Cerebellar cortex (tissue), 1 donor: ENCODE measurements around the gene FAM114A2.
"Not testable (repeated sequence)": the region's sequence is repeated elsewhere in the genome, so short reads cannot be mapped to it uniquely, and the experiment has no call there.

Experiments used
- DNase-seq: peaks from one replicate; pipeline ENCODE4 v3.0.0-alpha.2; 2015; ENCODE audit warnings: low spot score

FAM114A2 gene

DNA sequence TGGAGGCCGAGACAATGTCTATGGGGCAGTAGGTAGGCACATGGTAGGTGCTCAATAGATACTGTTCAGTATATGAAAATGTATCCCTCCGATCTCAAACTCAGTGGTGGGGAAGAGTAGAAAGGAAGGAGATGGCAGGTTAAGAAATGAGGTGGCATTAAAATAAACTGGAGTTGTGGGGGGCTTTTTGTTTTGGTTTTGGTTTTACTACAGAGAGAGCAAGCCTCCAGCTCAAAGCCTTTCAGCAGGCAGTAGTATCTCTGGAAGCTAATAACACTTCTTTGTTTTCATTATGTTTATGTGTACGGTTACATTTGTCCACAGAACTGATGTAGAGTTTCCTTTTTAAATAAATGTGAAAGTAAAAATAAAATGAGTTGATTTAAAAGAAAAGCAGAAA, 8.6 kb upstream of the FAM114A2 start:
- no peak for DNase-seq

DNA sequence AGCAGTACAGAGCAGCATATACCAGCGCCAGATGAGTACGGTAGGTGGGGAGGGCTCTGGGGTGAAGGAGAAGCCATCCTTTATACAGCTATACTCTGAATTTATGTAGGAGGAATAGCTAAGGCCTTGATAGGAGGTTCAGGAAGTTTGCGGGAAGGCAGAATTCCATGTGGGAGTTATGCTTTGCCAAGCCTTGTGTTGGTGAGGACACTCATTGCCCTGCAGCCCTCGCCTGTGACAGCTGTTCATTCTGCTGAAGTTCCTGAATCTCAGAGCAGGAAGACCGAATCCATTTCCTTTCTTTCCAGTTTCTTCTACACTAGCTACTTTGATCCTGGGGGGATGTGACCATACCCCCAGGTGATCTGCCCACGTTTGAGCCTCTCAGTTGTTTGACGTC, 7.8 kb upstream of the FAM114A2 start:
- no peak for DNase-seq

DNA sequence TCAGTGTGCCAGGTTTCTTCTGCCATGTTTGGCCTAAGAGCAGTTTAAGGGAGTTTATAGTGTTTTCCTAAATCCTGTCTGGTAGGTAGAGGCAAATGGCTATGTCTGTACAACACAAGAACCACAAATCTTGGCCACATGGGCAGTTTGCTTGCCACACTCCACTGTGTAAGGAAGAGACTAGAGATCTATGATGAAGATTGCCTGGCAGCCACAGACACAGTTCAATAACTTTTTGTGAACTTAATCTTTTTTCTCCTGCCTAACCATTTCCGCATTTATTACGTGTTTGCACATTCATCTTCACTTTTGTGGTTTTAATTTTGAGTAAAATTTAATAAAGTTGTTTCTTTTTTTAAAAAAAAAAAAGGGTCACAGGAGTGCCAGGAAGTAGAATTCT, 5.9 kb upstream of the FAM114A2 start:
- no peak for DNase-seq

DNA sequence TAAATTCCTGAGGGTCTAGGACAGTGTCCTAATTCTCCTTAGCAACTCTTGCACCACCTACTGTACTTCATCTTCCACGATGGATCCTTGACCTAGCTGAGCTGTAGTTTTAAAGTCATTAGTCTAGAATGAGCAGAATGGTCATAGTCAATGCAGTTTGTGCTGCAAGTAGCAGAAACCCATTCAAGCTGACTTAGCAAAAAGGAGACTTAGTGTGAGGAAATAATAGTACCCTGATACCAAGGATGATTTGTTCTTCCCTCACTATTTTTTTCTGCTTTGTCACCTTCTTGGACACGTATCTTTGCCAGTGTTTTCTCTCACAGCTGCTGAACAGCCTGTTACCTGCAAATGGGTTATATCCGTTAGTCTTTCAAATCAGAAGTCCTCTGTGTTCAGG, 5.4 kb upstream of the FAM114A2 start:
- no peak for DNase-seq

DNA sequence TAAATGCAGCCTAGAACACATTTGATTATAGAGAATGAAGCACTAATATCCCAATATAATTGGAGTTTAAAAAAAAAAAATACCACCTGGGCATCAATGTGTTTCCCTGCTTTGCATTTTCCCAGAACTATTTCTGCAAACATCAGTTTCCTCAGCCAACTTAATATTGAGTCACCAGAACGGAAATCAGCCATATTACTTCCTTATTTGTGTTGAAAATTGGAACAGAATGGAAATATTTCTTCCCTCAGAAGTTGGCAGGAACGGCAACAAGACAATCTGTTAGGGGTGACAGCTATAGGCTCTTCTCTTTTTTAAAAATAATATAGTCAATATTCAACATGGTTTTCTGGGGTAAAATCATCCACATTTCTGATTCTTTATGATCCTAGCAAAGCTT, 4.1 kb upstream of the FAM114A2 start:
- no peak for DNase-seq

DNA sequence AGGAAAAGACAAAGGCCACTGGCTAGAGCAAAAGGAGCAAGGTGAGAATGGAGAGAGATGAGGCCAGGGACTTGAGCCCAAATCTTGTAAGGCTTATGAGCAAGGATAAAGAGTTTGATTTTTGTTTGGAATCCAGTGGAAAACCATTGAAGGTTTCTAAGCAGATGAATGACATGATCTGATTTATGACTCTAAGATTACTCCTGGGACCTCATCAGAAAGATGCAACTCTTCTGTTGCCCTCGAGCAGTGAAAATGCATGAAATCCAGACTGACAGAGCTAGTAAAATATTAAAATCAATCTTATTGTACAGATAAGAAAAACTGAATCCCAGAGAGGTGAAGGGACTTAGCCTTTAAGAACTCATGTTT, 734 bp upstream of the FAM114A2 start:
- DNase-seq = peak; percentile 7

DNA sequence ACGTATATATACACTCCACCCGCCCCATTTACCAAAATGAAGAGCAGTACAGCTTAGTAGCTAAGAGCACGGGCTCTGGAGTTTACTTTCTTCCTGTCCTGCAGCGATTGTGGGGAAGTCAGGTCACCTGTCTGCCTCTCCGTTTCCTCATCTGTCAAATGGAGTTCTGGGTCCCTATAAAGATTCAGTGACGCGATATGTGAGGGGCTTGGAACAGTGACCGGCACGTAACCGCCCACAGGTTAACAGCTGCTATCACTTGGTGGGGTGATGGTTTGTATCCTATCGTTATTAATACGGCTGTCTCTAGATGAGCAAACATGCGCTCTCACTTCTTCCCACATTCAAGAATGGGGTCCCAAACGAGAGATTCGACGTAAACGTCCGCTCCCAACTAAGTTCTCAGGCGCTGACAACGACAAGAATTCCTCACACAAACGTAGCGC, 426 bp downstream of the FAM114A2 start:
- no peak for DNase-seq

DNA sequence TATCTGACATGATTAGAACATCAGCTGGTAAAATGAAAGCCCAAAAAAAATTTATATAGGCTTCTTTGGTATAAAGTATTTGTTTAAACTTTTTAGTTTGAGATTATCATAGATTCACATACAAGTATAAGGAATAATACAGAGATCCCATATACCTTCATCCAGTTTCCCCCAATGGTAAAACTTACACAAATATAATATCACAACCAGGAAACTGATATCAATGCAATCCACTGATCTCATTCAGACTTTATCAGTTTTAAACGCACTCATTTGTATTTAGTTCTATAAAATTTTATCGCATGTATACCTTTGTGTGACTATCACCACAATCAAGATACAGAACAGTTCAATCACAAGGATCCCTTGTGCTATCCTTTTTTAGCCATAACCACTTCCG, 3.8 kb downstream of the FAM114A2 start:
- no peak for DNase-seq

DNA sequence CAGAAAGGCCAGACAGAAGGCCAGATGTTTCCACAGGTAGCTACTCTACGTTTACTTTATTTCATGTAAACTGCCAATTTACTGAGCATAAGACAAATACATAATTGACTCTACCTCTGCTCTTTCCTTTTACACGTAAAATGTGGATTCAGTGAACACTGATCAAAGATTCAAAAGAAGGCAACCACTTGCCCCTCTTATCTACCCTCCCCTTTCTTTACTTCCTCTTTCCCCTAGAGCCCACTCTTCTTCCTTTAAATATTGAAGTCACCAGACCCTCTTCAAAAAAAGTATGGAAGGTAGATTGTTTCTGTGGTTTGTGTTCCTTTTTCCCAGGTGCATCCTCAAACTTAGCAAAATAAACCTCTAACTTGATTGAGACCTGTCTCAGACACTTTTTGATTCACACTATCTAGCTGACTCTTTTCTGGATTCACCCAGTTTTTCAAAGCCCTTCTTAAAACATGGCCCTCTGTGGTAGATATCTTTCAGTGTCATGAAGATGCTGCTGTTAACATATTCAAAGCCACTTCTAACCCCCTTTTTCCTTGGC, 6.7 kb downstream of the FAM114A2 start:
- no peak for DNase-seq

DNA sequence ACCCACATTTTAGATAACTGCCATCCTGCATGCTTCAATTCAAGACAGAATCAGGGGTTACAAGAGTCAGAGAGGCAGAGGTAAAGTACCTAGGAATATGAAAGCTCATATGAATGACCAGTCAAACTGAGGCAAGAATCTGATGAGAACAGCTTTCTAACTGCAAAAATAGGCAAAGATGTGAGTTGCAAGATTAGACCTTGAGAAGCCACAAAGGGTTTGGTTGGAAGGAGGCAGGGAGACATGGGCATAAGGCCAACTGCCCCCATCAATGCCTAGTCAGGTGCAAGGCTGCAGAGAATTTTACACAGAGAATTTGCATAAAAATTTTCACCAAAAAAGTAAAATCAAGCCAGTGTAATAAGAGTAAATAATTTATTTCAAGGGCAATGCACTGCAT, 12.8 kb downstream of the FAM114A2 start:
- DNase-seq = no peak

DNA sequence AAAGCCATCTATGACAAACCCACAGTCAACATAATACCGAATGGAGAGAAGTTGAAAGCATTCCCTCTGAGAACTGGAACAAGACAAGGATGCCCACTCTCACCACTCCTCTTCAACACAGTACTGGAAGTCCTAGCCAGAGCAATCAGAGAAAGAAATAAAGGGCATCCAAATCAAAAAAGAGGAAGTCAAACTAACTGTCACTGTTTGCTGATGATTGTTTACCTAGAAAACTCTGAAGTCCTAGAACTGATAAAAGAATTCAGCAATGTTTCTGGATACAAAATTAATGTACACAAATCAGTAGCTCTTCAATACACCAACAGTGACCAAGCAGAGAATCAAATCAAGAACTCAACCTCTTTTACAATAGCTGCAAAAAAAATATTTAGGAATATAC, 19.8 kb downstream of the FAM114A2 start:
- DNase-seq = not testable (repeated sequence)

DNA sequence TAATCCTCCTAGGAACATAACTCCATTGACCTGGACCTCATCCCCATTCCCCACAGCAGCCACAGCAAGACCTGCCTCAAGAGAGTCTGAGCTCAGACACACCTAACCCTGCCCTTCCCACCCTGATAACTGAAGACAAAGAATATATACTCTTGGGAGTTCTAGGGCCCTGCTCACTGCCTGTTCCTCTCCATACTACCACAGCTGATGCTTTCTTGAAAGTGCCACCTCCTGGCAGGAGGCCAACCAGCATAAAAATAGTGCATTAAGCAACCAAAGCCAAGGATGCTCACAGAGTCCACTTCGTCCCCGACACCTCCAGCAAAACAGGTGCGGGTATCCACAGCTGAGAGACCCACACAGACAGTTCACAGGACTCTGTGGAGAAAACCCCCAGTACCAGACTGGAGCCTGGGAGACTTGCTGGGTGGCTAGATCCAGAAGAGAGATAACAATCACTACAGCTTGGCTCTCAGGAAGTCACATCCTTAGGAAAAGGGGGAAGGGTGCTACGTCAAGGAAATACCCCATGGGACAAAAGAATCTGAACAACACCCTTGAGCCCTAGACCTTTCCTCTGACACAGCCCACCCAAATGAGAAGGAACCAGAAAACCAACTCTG, 23.5 kb downstream of the FAM114A2 start:
- DNase-seq = no peak

DNA sequence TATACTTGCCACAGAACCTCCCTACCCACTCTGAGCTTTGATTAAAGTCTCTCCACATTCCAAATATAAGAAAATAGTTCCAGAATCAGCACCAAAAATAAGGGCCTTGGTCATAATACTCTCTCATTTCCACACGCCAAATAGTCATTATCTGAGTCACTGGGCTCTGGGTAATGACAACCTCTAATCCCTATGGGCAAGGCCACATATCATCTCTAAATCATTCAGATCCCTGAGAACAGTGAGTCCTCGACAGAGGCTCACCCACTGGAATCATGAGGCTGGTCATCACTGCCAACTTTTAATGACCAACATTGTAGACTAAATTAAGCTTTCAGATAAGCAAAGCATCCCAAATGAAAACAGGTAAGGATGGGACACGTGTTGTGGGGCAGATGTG, 28.1 kb downstream of the FAM114A2 start:
- no peak for DNase-seq

DNA sequence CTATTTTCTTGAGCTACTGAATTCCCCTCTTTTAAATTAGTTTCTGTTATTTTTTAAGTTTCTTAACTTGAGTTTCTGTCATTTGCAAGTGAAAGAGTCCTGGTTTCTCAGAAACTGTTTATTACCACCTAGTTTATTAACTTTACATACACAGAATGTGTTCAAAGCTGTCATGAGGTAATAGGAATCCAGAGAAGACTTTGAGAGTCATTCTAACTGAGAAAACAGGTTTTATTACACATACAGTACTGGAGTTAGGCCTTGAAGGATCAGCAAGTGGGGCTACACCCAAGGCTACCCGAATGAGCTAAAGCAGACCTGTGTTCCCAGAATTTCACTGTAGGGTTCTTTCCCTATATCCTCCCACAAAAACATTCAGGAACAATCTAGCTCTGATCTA, 33.1 kb downstream of the FAM114A2 start:
- DNase-seq = no peak

DNA sequence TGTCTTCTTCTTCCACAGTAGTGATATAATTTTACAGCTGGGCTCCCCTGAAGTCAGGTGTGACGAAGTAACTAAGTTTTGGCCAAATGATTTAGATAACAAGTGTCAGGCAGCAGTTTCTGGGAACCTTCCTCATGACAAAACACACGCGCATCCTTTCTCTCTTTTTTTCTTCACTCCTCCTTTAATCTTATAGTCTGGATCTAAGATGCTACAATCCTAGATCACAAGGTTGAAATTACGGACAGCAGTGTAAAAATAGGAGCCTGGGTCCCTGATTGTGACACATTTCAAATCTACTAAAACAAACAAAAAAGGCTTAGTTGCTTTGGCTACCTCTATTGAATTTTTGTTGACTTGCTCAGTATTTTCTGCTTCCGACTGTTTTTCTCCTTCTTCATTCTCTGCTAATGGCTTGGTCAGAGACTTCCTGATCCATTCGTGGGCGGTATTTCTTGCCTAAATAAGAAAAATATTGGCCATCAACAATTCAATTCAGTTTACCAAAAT, 36.1 kb downstream of the FAM114A2 start:
- DNase-seq = no peak

DNA sequence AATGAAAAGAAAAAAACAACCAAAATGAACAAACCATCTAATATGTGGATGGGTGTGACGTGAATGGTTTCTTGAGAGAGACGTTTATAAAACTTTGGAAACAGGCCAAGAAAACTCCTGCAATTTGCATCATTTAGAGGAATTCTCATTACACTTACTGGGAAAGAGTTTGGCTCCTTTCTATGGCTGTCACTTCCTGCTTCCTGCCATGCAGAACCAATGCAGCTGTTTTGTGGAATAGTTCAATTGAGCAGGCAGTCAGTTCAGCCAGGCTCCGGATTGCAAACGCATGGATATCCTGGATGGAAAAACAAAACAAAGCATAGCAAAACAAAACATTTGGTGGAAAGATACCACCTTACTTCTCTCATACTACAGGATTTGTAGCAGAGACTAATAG, 36.6 kb downstream of the FAM114A2 start:
- no peak for DNase-seq

DNA sequence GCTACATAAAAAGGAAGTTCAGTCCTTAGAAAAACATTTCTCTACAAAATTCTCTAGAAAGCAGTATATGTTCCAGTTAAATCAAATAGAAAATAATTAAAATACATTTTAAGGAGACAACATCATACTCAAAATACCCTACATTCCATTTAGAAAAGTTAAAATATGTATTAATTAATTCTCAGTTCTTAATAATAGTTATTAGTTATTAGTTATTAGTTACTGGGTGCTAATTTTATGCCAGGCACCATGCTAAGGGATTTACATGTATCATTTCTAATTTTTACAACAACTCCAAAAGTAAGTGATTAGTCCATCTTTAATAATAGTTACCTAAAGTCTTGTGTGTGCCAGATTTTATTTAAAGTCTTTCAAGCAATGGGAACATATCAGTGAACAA, 38.0 kb downstream of the FAM114A2 start:
- no peak for DNase-seq

DNA sequence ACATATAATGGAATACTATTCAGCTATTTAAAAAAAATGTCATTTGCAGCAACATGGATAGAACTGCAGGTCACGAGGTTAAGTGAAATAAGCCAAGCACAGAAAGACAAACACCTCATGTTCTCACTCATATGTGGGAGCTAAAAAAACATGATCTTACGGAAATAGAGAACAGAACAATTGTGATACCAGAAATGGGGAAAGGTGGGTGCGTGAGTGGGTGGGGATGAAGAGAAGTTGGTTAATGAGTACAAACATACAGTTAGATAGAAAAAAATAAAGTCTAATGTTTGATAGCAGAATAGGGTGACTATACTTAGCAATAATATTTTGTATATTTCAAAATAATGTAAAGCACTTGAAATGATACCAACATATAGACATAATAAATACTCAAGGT, 38.7 kb downstream of the FAM114A2 start:
- DNase-seq = no peak

DNA sequence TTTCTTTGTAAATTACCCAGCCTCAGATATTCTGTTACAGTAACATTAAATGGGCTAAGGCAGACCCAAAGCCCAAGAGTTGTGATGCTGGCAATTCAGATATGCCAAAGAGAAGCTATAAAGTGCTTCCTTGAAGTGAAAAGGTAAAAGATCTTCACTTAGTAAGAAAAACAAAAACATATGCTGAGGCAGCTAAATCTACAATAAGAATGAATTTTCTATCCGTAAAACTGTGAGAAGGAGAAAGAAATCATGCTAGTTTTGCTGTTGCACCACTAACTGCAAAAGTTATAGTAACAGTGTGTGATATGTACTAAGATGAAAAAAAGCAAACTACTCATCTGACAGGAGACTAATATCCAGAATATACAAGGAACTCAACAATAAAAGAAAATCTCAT, 39.9 kb downstream of the FAM114A2 start:
- DNase-seq = no peak

DNA sequence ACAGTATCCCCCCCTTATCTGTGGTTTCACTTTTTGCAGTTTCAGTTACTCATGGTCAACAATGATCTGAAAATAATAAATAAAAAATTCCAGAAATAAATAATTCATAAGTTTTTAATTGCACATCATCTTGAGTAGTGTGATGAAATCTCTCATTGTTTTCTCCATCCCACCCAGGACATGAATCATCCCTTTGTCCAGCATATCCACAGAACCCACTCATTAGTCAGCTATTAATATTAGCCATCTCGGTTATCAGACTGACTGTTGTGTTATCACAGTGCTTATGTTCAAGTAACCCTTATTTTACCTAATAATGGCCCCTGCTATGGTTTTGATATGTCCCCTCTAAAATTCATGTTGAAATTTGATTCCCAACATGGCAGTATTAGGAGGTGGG, 40.7 kb downstream of the FAM114A2 start:
- DNase-seq = no peak

DNA sequence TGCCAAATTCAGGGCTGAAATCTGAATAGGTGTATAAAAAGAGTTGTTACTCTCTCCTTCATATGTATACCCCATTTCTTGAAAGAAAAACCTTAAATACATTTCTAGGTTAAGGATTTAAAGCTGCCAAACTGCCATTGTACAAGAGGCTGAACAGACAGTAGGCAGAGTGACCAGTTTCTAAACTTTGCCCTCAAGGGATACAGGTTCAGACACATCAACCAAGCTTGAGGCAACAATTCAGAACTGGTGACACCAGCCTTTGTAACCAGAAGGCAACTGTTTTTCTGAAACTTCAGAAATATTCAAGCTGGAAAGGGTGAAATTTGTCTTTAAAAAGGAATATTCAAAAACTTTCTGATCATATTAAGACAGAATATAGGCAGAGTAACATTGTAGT, 47.5 kb downstream of the FAM114A2 start:
- no peak for DNase-seq

DNA sequence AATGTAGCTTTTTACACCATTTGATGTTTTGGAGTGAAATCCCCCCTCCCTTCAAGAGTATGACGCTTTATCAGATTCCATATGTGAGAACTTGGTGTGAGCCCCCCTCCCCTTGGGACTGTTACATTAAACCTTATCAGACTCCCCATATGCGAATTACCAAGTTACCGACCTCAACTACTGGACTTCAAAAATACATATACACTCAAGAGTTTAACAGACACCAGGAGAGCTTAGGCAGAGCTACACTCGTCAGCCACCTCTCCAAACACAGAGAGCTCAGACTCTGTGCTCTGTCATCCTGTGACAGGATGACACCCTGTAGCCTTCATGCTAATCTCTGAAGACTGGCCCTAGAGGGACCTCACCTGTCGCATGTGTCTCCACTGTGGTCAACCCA, 50.2 kb downstream of the FAM114A2 start:
- DNase-seq = no peak

DNA sequence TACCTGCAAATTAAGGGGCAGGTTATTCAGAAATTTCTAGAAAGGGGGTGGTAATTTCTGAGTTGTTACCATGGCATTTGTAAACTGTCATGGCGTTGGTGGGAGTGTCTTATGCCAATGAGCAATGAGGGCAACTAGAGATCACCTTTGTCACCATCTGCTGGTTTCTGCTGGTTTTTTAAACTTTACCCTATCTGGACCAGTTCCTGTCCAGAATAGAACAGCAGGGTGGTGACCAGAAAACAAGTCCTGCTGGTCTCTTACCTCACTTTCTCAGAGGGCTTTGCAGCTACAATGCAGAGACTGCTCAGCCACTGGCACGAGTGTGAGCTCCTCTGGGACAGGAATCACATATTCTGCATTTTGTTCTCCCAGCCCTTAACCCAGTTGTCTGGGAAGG, 51.4 kb downstream of the FAM114A2 start:
- DNase-seq = no peak

DNA sequence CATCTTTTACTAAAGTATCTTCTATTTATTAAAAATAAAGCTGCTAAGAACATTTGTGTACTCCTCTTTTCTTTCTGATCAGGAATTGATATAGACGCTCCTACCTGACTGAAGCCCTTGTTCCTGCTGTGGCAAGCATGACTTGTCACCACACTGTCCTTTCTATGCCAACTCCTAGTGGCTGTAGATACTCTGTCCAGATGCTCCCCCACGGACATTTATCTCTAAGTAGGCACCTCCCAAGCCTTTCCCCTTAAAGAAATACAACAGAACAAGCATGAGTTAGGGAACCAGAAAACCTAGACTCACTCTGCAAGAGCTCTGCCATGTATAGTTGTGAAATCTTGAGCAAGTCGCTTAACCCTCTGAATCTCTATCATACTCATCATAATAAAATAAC, 53.2 kb downstream of the FAM114A2 start:
- DNase-seq = no peak
